Tibial nerve (tissue), 4 donors: ENCODE results near the gene FRMD3. TPM values are rescaled to one million over a fixed set of nuclear protein-coding genes. Genes with fewer than 3 reads are reported as not detected.

Experiments
- DNase-seq, 2 donors: peaks; one replicate each; pipeline ENCODE4 v3.0.0-alpha.2; 2019; ENCODE audit warnings: low spot score in 2 of 2
- H3K27ac ChIP-seq, 4 donors: fragments of 200-600 bp; sonication (generic) in 3 of 4; one replicate each; pipeline ENCODE4 v1.5.1; 2017 to 2019; ENCODE audit warnings: mild to moderate bottlenecking in 1 of 4
- H3K27me3 ChIP-seq, 2 donors: fragments of 200-600 bp; sonication (generic) in 1 of 2; one replicate each; pipeline versions ENCODE4 v1.5.1 to v1.6.0; 2017 to 2019
- H3K36me3 ChIP-seq, 3 donors: fragments of 200-600 bp; sonication (generic); one replicate each; pipeline ENCODE4 v1.5.1; 2018 to 2019
- H3K4me1 ChIP-seq, 4 donors: fragments of 200-600 bp; sonication (generic) in 3 of 4; one replicate each; pipeline ENCODE4 v1.5.1; 2017 to 2019
- H3K4me3 ChIP-seq, 4 donors: fragments of 200-600 bp; sonication (generic) in 3 of 4; one replicate each; pipeline ENCODE4 v1.5.1; 2017 to 2019; ENCODE audit warnings: mild to moderate bottlenecking in 1 of 4, moderate library complexity in 1 of 4
- H3K9me3 ChIP-seq, 4 donors: fragments of 200-600 bp; sonication (generic) in 3 of 4; one replicate each; pipeline ENCODE4 v1.5.1; 2017 to 2019
- EP300 ChIP-seq, 2 donors: sonication (generic); formaldehyde crosslinking; IDR thresholded peaks; one replicate each; pipeline ENCODE4 v1.6.1; 2017; ENCODE audit warnings: antibody characterized with exemption in 2 of 2, mild to moderate bottlenecking in 1 of 2
- POLR2A ChIP-seq, 2 donors: fragments of 450-650 bp; IDR thresholded peaks; one replicate each; pipeline ENCODE4 v1.6.1; 2017; ENCODE audit warnings: antibody characterized with exemption in 2 of 2, mild to moderate bottlenecking in 2 of 2, moderate library complexity in 2 of 2
- WGBS, 2 donors: methylation state at CpG; one replicate each; pipeline ENCODE4 v1.1.5; 2018; 5-methylcytosine and 5-hydroxymethylcytosine counted together
- total RNA-seq, 4 donors: library from RNA; depleted of rRNA; stranded (reverse); fragments of >200 nt; gene quantifications; one replicate each; pipeline ENCODE4 v1.1.0, GENCODE V29; 2016
- TF ChIP-seq, protein P1 (sequence below), 5 experiments: fragments of 200-600 bp in 3 of 5; fragments of 450-650 bp in 2 of 5; sonication (generic) in 3 of 5; IDR thresholded peaks; one replicate each; pipeline ENCODE4 v1.5.1; 2016 to 2019; ENCODE audit warnings: antibody characterized with exemption in 5 of 5, mild to moderate bottlenecking in 3 of 5, moderate library complexity in 2 of 5

Gene FRMD3
- total RNA-seq, 4 donors from 2014 or later, result 31.2 to 44.0 (median 34.5) TPM

DNA sequence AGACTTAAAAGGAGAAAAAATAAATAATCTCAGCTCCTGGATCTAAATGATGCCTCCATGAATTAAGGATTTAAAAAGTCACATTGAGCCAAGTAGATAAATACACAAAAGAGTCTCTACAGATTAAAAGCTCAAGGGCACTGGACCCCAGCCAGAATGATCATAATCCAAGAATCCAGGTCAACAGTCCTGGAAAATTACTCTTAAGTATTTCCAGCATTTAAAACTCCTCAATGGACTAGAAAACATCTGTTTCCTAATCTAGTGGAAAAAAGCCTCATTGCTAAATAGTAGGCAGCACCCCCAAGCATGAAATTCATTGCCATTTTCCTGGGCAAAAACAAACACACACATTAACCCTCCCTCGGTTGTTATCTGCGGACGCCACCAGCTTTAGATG, 96.8 kb downstream of the FRMD3 start:
- H3K4me1 ChIP-seq, result peaks cover 0 to 44% (median 4%) of the 10 kb centered on the region in 4 donors
- TF ChIP-seq, protein P1, sequence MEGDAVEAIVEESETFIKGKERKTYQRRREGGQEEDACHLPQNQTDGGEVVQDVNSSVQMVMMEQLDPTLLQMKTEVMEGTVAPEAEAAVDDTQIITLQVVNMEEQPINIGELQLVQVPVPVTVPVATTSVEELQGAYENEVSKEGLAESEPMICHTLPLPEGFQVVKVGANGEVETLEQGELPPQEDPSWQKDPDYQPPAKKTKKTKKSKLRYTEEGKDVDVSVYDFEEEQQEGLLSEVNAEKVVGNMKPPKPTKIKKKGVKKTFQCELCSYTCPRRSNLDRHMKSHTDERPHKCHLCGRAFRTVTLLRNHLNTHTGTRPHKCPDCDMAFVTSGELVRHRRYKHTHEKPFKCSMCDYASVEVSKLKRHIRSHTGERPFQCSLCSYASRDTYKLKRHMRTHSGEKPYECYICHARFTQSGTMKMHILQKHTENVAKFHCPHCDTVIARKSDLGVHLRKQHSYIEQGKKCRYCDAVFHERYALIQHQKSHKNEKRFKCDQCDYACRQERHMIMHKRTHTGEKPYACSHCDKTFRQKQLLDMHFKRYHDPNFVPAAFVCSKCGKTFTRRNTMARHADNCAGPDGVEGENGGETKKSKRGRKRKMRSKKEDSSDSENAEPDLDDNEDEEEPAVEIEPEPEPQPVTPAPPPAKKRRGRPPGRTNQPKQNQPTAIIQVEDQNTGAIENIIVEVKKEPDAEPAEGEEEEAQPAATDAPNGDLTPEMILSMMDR (IDR thresholded peaks at IDR 0.05), result no peak
- TF ChIP-seq EP300 (IDR thresholded peaks at IDR 0.05), result peak in 1 of 2 donors; percentile 13
- DNase-seq, result peak in 1 of 2 donors; percentile 22
- H3K36me3 ChIP-seq, result no peaks in the 10 kb centered on the region
- 35 to 41% methylated on average over 3 of the region's 3 CpGs for WGBS, 2 donors
- H3K27ac ChIP-seq, result peak overlapping the region in 3 of 4 donors; percentile 6 to 51 (median 26)
- no peak overlapping the region for H3K4me3 ChIP-seq
- no peaks in the 10 kb centered on the region for H3K27me3 ChIP-seq
- no peaks in the 10 kb centered on the region for H3K9me3 ChIP-seq

DNA sequence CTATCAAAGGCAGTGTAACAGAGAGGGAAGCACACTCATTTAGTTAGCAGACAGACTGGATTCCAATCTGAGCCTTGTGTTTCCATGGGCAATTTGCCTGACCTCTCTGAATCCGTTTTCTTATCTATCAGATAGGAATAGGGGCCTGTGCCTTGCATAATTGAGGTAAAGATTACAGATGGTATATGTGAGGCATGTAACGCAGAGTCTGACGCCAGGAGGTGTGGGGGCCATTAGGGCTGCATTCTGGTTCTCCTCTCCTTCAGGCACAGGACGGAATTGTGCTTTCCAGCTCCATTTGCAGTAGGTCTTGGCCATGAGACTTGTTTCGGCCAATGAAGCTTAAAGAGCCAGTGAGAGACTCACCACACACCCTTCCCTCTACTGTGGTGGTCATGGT, 97.6 kb downstream of the FRMD3 start:
- H3K9me3 ChIP-seq, result no peaks in the 10 kb centered on the region
- peak overlapping the region in 1 of 4 donors; percentile 26 for H3K27ac ChIP-seq
- DNase-seq, result no peak
- H3K27me3 ChIP-seq, result no peaks in the 10 kb centered on the region
- TF ChIP-seq POLR2A (IDR thresholded peaks at IDR 0.05) (no peak), EP300 (IDR thresholded peaks at IDR 0.05) (no peak)
- TF ChIP-seq, protein P1 (IDR thresholded peaks at IDR 0.05), result no peak
- no peaks in the 10 kb centered on the region for H3K36me3 ChIP-seq
- 87% methylated on average over 5 of the region's 5 CpGs for WGBS, 2 donors
- no peak overlapping the region for H3K4me3 ChIP-seq
- H3K4me1 ChIP-seq, result peaks cover 0 to 51% (median 4%) of the 10 kb centered on the region in 4 donors

DNA sequence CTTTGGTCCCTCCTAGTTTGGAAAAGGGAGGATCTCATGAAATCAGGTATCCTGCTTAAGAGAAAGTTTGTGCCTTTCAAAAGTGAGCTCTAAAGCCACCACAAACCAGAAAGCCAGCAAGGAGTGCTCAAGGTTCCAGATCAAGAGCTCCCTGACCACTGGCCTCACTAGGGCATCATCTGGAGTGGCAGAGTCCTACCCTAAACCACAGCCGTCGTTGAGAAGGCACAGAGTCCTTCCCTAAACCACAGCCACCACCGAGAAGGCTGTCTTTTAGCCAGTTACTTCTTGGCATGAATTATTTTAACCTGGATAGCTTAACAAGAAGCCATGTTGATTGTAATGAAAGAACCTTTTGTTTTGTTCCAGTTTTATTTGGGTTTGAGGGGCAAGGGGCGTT, 102.9 kb downstream of the FRMD3 start:
- no peak for DNase-seq

DNA sequence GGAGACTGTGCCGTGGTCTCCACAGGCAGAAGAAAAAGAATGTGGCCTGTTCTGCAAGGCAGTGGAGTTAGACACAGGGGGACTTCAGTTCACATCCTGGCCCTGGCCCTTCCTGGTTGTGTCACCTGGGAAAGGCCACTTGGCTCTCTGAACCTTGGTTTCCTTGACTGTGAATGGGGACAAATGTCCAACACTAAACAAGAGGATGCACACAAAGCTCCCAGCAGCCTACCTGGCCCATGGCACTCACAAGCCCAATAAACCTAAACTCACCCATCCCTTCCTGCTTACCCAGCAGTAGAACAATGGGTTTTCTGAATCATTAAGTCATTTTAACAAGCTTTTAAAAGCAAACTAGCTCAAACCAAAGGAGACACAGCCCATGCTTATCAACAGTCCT, 103.9 kb downstream of the FRMD3 start:
- DNase-seq, result no peak
- peak overlapping the region in 3 of 4 donors; percentile 20 to 50 (median 23) for H3K27ac ChIP-seq
- no peaks in the 10 kb centered on the region for H3K27me3 ChIP-seq
- H3K9me3 ChIP-seq, result no peaks in the 10 kb centered on the region
- H3K4me1 ChIP-seq, result peaks cover 0 to 63% (median 19%) of the 10 kb centered on the region in 4 donors
- TF ChIP-seq POLR2A (IDR thresholded peaks at IDR 0.05), result no peak
- TF ChIP-seq EP300 (IDR thresholded peaks at IDR 0.05), result no peak
- TF ChIP-seq, protein P1 (IDR thresholded peaks at IDR 0.05), result no peak
- H3K36me3 ChIP-seq, result no peaks in the 10 kb centered on the region
- no peak overlapping the region for H3K4me3 ChIP-seq
- 83 to 100% methylated on average over 1 of the region's 1 CpG for WGBS, 2 donors

More for the DNA sequence above, 102.9 kb downstream of the FRMD3 start:
- TF ChIP-seq, protein P1 (IDR thresholded peaks at IDR 0.05), result no peak
- no peak for TF ChIP-seq POLR2A (IDR thresholded peaks at IDR 0.05)
- no peak for TF ChIP-seq EP300 (IDR thresholded peaks at IDR 0.05)
- Histone ChIP-seq H3K27ac (peak overlapping the region in 2 of 4 donors; percentile 26 to 50), H3K9me3 (no peaks in the 10 kb centered on the region), H3K4me1 (peaks cover 0 to 61% (median 19%) of the 10 kb centered on the region in 4 donors), H3K4me3 (no peak overlapping the region), H3K36me3 (no peaks in the 10 kb centered on the region), H3K27me3 (no peaks in the 10 kb centered on the region)
- 54 to 64% methylated on average over 4 of the region's 4 CpGs for WGBS, 2 donors

DNA sequence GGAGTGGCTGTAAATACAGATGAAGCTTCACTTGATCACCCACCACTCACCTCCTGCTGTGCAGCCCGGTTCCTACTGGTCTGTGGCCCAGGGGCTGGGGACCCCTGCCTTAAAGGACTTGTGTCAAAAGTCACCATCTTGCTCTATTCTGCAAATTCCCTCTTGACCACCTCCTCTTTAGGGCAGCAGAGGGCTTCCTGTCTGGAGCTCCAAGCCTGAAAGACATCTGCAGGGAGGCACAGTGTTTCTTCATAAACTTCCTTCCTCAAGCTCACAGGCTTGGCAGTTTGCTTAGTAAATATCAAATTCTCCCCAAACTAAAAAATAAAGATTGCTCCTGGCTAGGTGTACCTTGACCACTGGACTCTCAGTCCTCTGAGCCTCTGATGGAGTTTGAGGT, 104.4 kb downstream of the FRMD3 start:
- no peak for DNase-seq
- H3K27me3 ChIP-seq, result no peaks in the 10 kb centered on the region
- H3K4me3 ChIP-seq, result no peak overlapping the region
- no peaks in the 10 kb centered on the region for H3K9me3 ChIP-seq
- H3K27ac ChIP-seq, result peak overlapping the region in 3 of 4 donors; percentile 20 to 50 (median 23)
- TF ChIP-seq, protein P1 (IDR thresholded peaks at IDR 0.05), result no peak
- no peak for TF ChIP-seq EP300 (IDR thresholded peaks at IDR 0.05)
- no peak for TF ChIP-seq POLR2A (IDR thresholded peaks at IDR 0.05)
- H3K36me3 ChIP-seq, result no peaks in the 10 kb centered on the region
- H3K4me1 ChIP-seq, result peaks cover 0 to 63% (median 19%) of the 10 kb centered on the region in 4 donors
- WGBS, 2 donors, result 100% methylated on average over 1 of the region's 1 CpG
